ENCODE measurements around the gene MAN2A2.
A peak's percentile ranks its signal among the peaks of the same experiment; 100 is the strongest.
"Not testable (repeated sequence)": the region's sequence is repeated elsewhere in the genome, so short reads cannot be mapped to it uniquely, and the experiment has no call there.

Gene MAN2A2

DNA sequence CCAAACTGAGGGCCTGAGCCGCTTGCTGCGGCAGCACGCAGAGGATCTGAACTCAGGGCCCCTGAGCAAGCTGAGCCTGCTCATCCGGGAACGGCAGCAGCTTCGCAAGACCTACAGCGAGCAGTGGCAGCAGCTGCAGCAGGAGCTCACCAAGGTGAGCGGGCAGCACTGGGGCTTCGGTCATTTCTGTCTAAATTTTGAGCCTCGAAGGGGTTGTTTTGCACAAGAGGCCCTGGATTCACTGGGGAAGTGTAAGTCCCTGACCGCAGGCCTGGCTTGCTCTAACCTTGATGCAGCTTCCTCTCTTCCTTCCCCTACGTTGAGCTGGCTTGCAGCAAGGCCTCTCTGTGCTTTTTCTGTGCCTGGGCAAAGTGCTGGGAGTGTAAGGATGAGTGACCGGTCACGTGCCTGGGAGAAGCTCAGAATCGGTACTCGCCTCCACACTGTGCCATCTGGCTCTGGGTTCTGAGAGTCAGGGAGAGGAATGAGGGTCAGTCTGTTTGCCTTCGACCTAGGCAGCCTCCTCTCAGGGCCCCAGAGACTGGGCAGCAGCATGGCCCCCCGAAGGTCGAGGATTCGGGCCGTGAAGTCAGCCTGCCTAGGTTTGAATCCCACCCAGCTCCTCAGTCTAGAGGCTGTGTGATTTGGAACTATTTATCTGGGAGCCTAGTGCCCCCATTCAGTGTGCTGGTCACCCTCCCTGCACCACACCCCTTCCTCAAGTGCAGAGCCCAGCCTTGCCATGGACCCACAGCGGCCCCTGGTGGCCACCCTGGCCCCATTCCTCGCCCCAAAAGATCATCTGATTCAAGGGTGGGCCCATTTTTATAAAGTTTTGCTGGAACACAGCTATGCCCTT lies 17.4 kb upstream of the MAN2A2 start:
- Mint-ChIP-seq H3K36me3 (ENCODE audit: low read depth) (peaks cover 56% of the 10 kb centered on the region), H3K9me3 (no peaks in the 10 kb centered on the region), H3K4me3 (peak overlapping the region; percentile 61), H3K4me1 (ENCODE audit: low read depth) (peaks cover 49% of the 10 kb centered on the region), H3K27me3 (ENCODE audit: low read depth) (no peaks in the 10 kb centered on the region), H3K27ac (peak overlapping the region; percentile 76)

DNA sequence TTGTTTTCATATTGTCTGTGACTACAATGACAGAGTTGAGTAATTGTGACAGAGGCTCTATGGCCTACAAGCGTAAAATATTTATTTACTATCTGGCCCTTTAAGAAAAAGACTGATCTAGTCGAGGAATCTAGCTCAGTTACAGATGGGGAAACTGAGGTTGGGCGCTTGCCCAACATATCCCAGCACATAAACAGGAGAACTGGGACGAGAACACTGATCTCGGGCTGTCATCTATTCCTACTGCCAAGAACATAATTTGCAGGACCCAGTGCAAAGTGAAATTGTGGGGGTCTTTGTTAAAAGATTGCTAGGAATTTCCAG lies 16.8 kb upstream of the MAN2A2 start:
- Mint-ChIP-seq H3K4me3 (peak overlapping the region; percentile 61), H3K27me3 (ENCODE audit: low read depth) (no peaks in the 10 kb centered on the region), H3K4me1 (ENCODE audit: low read depth) (peaks cover 47% of the 10 kb centered on the region), H3K27ac (peak overlapping the region; percentile 76), H3K36me3 (ENCODE audit: low read depth) (peaks cover 50% of the 10 kb centered on the region), H3K9me3 (no peaks in the 10 kb centered on the region)

DNA sequence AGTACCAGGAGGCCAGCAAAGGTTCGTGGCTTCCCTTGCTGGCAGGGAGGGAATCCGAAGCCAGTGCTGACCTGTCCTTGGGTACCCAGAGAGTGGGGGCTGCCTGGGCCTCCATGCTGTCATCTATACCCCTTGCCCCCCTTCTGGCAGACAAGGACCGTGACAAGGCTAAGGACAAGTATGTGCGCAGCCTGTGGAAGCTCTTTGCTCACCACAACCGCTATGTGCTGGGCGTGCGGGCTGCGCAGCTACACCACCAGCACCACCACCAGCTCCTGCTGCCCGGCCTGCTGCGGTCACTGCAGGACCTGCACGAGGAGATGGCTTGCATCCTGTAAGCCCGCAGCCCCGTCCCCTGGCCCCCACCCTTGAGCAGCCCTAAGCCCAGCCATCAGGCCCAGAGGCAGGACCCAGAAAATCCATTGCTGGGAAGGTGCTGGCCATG lies 16.0 kb upstream of the MAN2A2 start:
- no peak overlapping the region for H3K4me3 Mint-ChIP-seq
- H3K36me3 Mint-ChIP-seq (ENCODE audit: low read depth), result peaks cover 50% of the 10 kb centered on the region
- no peaks in the 10 kb centered on the region for H3K9me3 Mint-ChIP-seq
- peak overlapping the region; percentile 77 for H3K27ac Mint-ChIP-seq
- H3K4me1 Mint-ChIP-seq (ENCODE audit: low read depth), result peaks cover 45% of the 10 kb centered on the region
- no peaks in the 10 kb centered on the region for H3K27me3 Mint-ChIP-seq (ENCODE audit: low read depth)

DNA sequence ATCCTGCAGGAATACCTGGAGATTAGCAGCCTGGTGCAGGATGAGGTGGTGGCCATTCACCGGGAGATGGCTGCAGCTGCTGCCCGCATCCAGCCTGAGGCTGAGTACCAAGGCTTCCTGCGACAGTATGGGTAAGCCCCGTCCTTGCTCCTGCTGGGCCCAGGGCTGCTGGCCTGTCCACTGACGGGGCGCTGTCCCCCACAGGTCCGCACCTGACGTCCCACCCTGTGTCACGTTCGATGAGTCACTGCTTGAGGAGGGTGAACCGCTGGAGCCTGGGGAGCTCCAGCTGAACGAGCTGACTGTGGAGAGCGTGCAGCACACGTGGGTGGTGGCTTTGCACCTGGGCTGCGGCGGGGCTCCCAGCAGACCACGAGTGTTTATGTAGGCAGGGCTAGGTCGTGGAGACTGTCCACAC lies 13.8 kb upstream of the MAN2A2 start:
- Mint-ChIP-seq H3K4me1 (ENCODE audit: low read depth) (peaks cover 33% of the 10 kb centered on the region), H3K9me3 (no peaks in the 10 kb centered on the region), H3K36me3 (ENCODE audit: low read depth) (peaks cover 58% of the 10 kb centered on the region), H3K4me3 (no peak overlapping the region), H3K27ac (no peak overlapping the region), H3K27me3 (ENCODE audit: low read depth) (no peaks in the 10 kb centered on the region)

DNA sequence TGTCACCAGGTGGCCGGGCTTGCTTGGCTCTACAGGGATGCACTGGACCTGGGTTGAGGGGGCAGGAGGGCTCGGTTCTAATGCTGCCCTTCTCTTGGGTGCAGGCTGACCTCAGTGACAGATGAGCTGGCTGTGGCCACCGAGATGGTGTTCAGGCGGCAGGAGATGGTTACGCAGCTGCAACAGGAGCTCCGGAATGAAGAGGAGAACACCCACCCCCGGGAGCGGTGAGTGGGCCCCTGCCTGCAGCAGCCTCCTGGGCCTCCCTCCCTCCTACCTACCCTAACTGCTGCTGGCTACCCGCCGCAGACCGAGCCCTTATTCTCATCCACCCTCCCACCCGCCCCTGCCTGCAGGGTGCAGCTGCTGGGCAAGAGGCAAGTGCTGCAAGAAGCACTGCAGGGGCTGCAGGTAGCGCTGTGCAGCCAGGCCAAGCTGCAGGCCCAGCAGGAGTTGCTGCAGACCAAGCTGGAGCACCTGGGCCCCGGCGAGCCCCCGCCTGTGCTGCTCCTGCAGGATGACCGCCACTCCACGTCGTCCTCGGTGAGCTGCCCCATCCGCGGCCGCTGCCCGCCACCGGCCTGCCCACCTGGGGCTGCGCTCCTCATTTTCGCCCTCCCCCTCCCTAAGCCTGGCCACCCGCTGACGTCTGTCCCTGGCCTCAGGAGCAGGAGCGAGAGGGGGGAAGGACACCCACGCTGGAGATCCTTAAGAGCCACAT lies 13.2 kb upstream of the MAN2A2 start:
- Mint-ChIP-seq H3K36me3 (ENCODE audit: low read depth) (peaks cover 58% of the 10 kb centered on the region), H3K4me3 (no peak overlapping the region), H3K4me1 (ENCODE audit: low read depth) (peaks cover 32% of the 10 kb centered on the region), H3K27me3 (ENCODE audit: low read depth) (no peaks in the 10 kb centered on the region), H3K27ac (no peak overlapping the region), H3K9me3 (no peaks in the 10 kb centered on the region)

DNA sequence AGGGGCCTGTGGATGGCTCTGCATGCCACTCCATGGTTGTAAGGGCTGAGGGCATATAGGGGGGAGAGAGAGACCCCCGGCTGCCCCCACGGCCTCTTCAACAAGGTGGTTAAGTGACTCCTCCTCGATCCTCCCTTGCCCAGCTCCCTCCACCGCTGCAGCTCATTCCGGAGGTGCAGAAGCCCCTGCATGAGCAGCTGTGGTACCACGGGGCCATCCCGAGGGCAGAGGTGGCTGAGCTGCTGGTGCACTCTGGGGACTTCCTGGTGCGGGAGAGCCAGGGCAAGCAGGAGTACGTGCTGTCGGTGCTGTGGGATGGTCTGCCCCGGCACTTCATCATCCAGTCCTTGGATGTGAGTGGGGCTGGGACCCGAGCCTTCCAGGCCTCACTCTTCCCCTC lies 12.3 kb upstream of the MAN2A2 start:
- no peak overlapping the region for H3K4me3 Mint-ChIP-seq
- H3K36me3 Mint-ChIP-seq (ENCODE audit: low read depth), result peaks cover 60% of the 10 kb centered on the region
- H3K4me1 Mint-ChIP-seq (ENCODE audit: low read depth), result peaks cover 27% of the 10 kb centered on the region
- H3K9me3 Mint-ChIP-seq, result no peaks in the 10 kb centered on the region
- H3K27me3 Mint-ChIP-seq (ENCODE audit: low read depth), result no peaks in the 10 kb centered on the region
- no peak overlapping the region for H3K27ac Mint-ChIP-seq

DNA sequence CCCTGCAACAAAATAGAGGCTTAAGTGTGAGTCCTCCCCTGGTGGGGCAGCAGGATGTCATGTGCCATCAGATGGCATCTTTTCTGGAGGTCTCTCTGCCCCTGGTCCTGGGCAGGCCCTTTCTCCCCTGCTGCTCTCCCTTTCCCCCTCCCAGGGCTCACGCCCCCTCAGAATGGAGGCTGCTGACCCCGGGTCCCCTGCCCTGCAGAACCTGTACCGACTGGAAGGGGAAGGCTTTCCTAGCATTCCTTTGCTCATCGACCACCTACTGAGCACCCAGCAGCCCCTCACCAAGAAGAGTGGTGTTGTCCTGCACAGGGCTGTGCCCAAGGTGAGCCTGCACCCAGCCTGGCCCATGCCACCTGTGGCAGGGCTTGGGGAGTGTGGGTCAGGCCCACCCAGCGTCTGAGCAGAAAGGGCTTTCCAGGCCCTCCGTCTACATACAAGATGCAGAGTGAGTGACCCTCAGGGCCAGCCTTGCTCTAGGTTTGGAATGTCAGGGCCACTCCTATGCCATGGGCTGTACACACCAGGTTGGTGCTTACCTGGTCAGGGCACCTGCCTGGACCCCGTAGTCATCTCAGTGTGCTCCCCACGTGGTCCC lies 11.7 kb upstream of the MAN2A2 start:
- H3K27me3 Mint-ChIP-seq (ENCODE audit: low read depth), result no peaks in the 10 kb centered on the region
- H3K9me3 Mint-ChIP-seq, result no peaks in the 10 kb centered on the region
- no peak overlapping the region for H3K4me3 Mint-ChIP-seq
- H3K36me3 Mint-ChIP-seq (ENCODE audit: low read depth), result peaks cover 59% of the 10 kb centered on the region
- peaks cover 25% of the 10 kb centered on the region for H3K4me1 Mint-ChIP-seq (ENCODE audit: low read depth)
- H3K27ac Mint-ChIP-seq, result no peak overlapping the region

DNA sequence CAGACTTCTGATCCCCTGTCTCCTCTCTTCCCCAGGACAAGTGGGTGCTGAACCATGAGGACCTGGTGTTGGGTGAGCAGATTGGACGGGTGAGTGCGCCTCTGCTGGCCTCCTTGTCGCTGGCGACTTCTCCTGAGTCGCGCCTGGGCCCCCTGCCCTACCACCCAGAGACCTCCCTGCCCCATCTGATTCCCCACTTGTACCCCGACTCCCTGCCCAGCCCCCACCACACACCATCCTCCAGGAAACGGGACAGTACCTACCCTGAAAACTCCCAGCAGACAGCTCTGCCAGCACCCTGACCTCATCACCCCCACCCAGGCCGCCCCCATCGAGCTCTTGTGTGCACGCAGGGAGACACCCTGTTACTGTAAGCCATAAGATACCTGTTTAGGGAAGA lies 11.1 kb upstream of the MAN2A2 start:
- peaks cover 60% of the 10 kb centered on the region for H3K36me3 Mint-ChIP-seq (ENCODE audit: low read depth)
- H3K4me1 Mint-ChIP-seq (ENCODE audit: low read depth), result peaks cover 24% of the 10 kb centered on the region
- H3K27me3 Mint-ChIP-seq (ENCODE audit: low read depth), result no peaks in the 10 kb centered on the region
- H3K4me3 Mint-ChIP-seq, result no peak overlapping the region
- no peaks in the 10 kb centered on the region for H3K9me3 Mint-ChIP-seq
- no peak overlapping the region for H3K27ac Mint-ChIP-seq

DNA sequence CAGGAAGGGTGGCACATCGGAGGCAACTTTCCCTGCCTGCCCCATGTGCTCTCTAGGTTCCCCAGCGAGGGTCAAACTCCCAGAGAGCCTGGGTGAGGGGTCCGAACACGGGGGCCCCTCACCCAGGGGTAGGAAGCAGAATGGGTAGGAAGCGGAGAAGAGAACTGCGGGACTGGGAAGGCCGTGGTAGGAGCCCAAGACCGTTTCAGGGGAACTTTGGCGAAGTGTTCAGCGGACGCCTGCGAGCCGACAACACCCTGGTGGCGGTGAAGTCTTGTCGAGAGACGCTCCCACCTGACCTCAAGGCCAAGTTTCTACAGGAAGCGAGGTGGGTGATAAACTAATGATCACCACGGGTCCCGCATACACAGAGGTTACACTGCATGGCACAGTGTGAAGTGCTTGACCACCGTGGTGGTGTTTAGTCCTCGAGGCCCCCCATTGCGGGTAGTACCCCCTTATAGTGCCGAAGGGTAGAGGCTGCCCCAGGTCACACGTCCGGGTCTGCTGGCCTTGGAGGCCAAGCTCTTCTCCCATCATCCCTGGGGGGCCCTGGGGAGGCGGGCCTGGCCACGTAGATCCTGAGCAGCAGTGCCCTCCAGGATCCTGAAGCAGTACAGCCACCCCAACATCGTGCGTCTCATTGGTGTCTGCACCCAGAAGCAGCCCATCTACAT lies 10.5 kb upstream of the MAN2A2 start:
- H3K9me3 Mint-ChIP-seq, result no peaks in the 10 kb centered on the region
- no peaks in the 10 kb centered on the region for H3K27me3 Mint-ChIP-seq (ENCODE audit: low read depth)
- peaks cover 58% of the 10 kb centered on the region for H3K36me3 Mint-ChIP-seq (ENCODE audit: low read depth)
- H3K4me3 Mint-ChIP-seq, result no peak overlapping the region
- no peak overlapping the region for H3K27ac Mint-ChIP-seq
- peaks cover 22% of the 10 kb centered on the region for H3K4me1 Mint-ChIP-seq (ENCODE audit: low read depth)

DNA sequence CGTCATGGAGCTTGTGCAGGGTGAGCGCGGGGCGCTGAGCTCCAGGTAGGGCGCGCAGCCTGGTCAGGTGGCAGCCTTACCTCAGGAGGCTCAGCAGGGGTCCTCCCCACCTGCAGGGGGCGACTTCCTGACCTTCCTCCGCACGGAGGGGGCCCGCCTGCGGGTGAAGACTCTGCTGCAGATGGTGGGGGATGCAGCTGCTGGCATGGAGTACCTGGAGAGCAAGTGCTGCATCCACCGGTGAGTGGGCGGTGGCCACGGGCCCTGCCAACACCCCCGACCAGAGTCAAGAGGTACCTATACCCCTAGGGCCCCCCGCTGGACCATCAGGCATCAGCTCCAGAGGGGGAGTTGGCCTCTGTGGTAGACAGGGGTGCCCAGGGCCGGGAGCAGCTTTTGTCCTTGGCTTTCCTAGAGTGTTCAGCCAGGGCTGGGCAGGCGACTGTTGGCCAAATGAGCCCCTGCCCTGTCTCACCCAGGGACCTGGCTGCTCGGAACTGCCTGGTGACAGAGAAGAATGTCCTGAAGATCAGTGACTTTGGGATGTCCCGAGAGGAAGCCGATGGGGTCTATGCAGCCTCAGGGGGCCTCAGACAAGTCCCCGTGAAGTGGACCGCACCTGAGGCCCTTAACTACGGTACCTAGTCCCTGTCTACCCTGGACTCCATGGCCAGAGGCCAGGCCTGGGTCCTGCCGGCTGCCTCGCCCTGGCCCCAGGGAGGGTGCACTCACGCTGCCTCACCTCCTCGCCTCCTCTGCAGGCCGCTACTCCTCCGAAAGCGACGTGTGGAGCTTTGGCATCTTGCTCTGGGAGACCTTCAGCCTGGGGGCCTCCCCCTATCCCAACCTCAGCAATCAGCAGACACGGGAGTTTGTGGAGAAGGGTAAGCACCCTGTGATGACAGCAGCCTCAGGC lies 9.7 kb upstream of the MAN2A2 start:
- Mint-ChIP-seq H3K27me3 (ENCODE audit: low read depth) (no peaks in the 10 kb centered on the region), H3K9me3 (no peaks in the 10 kb centered on the region), H3K27ac (no peak overlapping the region), H3K4me3 (no peak overlapping the region), H3K36me3 (ENCODE audit: low read depth) (peaks cover 54% of the 10 kb centered on the region), H3K4me1 (ENCODE audit: low read depth) (peaks cover 20% of the 10 kb centered on the region)

DNA sequence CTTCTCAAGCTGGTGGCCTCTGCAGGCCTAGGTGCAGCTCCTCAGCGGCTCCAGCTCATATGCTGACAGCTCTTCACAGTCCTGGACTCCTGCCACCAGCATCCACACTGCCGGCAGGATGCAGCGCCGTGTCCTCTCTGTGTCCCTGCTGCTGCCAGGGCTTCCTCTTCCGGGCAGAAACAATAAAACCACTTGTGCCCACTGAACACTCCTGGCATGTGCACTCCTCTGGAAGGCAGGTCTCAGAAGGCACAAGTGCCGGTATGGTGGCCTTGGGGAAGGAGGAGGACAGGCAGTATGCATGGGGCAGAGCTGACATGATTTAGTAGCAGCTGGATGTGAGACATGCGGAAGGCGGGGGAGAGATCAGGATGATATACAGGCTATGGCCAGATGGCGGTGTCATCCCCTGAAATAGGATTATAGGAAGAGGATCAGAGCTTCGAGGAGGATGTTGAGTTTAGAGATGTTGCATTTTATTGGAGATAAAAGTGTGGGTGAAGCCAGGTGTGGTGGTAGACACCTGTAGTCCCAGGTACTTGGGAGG lies 7.5 kb upstream of the MAN2A2 start:
- Mint-ChIP-seq H3K27ac (peak overlapping the region; percentile 52), H3K4me3 (no peak overlapping the region), H3K9me3 (no peaks in the 10 kb centered on the region), H3K36me3 (ENCODE audit: low read depth) (peaks cover 45% of the 10 kb centered on the region), H3K4me1 (ENCODE audit: low read depth) (peaks cover 18% of the 10 kb centered on the region), H3K27me3 (ENCODE audit: low read depth) (no peaks in the 10 kb centered on the region)

DNA sequence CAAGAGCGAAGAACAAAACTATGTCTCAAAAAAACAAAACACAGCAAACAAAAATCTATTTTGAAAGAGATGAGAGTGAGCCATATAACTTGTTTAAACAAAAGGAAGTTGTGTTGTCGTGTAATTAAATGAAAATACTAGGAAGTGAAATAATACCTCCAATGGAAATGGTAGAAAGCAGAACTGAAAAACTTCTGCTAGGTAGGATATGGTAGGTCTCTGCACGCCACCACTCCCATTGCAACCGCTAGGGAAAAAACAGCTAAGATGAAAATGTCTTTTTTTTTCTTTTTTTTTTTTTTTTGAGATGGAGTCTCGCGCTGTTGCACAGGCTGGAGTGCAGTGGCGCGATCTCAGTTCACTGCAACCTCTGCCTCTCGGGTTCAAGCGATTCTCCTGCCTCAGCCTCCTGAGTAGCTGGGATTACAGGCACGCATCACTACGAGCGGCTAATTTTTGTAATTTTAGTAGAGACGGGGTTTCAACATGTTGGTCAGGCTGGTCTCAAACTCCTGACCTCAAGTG lies 5.9 kb upstream of the MAN2A2 start:
- peaks cover 30% of the 10 kb centered on the region for H3K4me1 Mint-ChIP-seq (ENCODE audit: low read depth)
- H3K9me3 Mint-ChIP-seq, result not testable (repeated sequence)

More for the DNA sequence above, 5.9 kb upstream of the MAN2A2 start:
- peaks cover 41% of the 10 kb centered on the region for H3K36me3 Mint-ChIP-seq (ENCODE audit: low read depth)
- H3K27me3 Mint-ChIP-seq (ENCODE audit: low read depth); H3K4me3 Mint-ChIP-seq: not testable (repeated sequence)
- peak overlapping the region; percentile 67 for H3K27ac Mint-ChIP-seq
